Measurements from ENCODE around the gene ZSWIM9. TPM values are rescaled to one million over a fixed set of nuclear protein-coding genes. Genes with fewer than 3 reads are reported as not detected.

Gene ZSWIM9
- 1 to 10 TPM; 4.3 to 7.6 TPM for total RNA-seq
- polyA plus RNA-seq: 1 to 10 TPM; 3.4 to 4.2 TPM
- long read RNA-seq, donor 1: 0 reads
- long read RNA-seq, donor 2: 0 reads
- long read RNA-seq, donor 3: 0 reads
- long read RNA-seq, donor 4: 0 reads
- long read RNA-seq, donor 5, partial matches to known transcripts: 0 of 2 reads
- long read RNA-seq, donor 5, other reads (novel, unspliced or antisense): 0 of 2 reads

GRCh38 chr19:48169939-48170803, at the start of gene ZSWIM9, which contains the start of gene LIG1:
TSS of gene ZSWIM9 (plus strand) at chr19:48170680. CDS start at chr19:48171803, 1,123 bp downstream.
TSS of gene LIG1 (minus strand) at chr19:48170344. CDS start at chr19:48165566, 4,778 bp downstream.
- DNase-seq (peak; percentile 97 to 98 (median 98)), ATAC-seq (ENCODE audit: insufficient read depth, low FRiP score) (peak; percentile 97)
- Histone ChIP-seq H3K9ac (ENCODE audit: insufficient read depth in 1 of 2, low read length in 2 of 2) (peak within 1 kb of the TSS; percentile 72 to 90), H3K36me3 (ENCODE audit: control insufficient read depth in 4 of 4, insufficient read depth in 4 of 4, low read length in 4 of 4) (peaks cover 0 to 15% (median 9%) of the 10 kb centered on the region in 4 donors), H3K4me1 (ENCODE audit: control insufficient read depth in 5 of 5, insufficient read depth in 5 of 5, low read length in 5 of 5) (peaks cover 3 to 9% (median 7%) of the 10 kb centered on the region in 5 donors), H3K27me3 (ENCODE audit: control insufficient read depth in 3 of 3, insufficient read depth in 3 of 3, low read length in 2 of 3) (no peaks in the 10 kb centered on the region), H3K27ac (ENCODE audit: low read depth in 1 of 2, low read length in 1 of 2) (peak within 1 kb of the TSS; percentile 92 to 97), H3K9me3 (ENCODE audit: control insufficient read depth in 4 of 4, insufficient read depth in 3 of 4, low read length in 3 of 4) (no peaks in the 10 kb centered on the region), H3K4me3 (peak within 1 kb of the TSS; percentile 69)
- WGBS, 2 donors: 1% methylated on average over 79 to 82 of the region's 82 CpGs
- TF ChIP-seq CTCF (IDR thresholded peaks at IDR 0.05; ENCODE audit: control extremely low read depth, extremely low read depth): no peak

GRCh38 chr19:48121066-48121465, 49.4 kb upstream of the ZSWIM9 start:
- no peak overlapping the region for H3K4me3 ChIP-seq
- DNase-seq (no peak), ATAC-seq (ENCODE audit: insufficient read depth, low FRiP score) (no peak)
- no peak overlapping the region for H3K9ac ChIP-seq (ENCODE audit: insufficient read depth in 1 of 2, low read length in 2 of 2)
- TF ChIP-seq CTCF (IDR thresholded peaks at IDR 0.05; ENCODE audit: control extremely low read depth, extremely low read depth): no peak
- H3K9me3 ChIP-seq (ENCODE audit: control insufficient read depth in 4 of 4, insufficient read depth in 3 of 4, low read length in 3 of 4): no peaks in the 10 kb centered on the region
- WGBS, 2 donors: 85 to 89% methylated on average over 13 to 14 of the region's 14 CpGs
- H3K27me3 ChIP-seq (ENCODE audit: control insufficient read depth in 3 of 3, insufficient read depth in 3 of 3, low read length in 2 of 3): no peaks in the 10 kb centered on the region
- peaks cover 0 to 14% (median 7%) of the 10 kb centered on the region in 4 donors for H3K36me3 ChIP-seq (ENCODE audit: control insufficient read depth in 4 of 4, insufficient read depth in 4 of 4, low read length in 4 of 4)
- H3K27ac ChIP-seq (ENCODE audit: low read depth in 1 of 2, low read length in 1 of 2): no peak overlapping the region
- H3K4me1 ChIP-seq (ENCODE audit: control insufficient read depth in 5 of 5, insufficient read depth in 5 of 5, low read length in 5 of 5): peaks cover 0 to 6% (median 0%) of the 10 kb centered on the region in 5 donors

DNA sequence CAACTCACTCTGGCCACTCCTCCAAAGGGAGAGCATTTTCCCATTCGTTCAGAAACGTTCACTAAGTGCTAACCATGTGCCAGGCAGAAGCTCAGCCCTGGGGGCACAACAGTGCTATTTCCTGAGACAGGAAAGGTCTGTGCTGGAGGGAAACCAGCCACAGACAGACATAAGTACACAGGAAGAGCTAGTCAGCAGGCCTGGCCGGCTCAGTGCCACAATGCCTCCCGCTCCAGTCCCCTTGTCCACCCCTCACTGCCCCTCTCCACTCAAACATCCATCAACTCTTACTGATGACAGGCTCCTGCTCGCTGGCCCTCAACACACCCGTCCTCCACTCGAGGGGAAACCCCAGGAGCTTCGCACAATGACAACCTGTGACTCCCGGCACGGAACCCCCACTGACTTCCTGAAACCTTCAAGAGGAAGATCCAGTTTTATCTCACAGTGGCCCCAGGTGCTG, 48.5 kb upstream of the ZSWIM9 start:
- H3K36me3 ChIP-seq (ENCODE audit: control insufficient read depth in 4 of 4, insufficient read depth in 4 of 4, low read length in 4 of 4): peaks cover 0 to 11% (median 9%) of the 10 kb centered on the region in 4 donors
- DNase-seq: peak; percentile 35 to 73 (median 49)
- WGBS, 2 donors: 23 to 45% methylated on average over 10 of the region's 10 CpGs
- no peak for TF ChIP-seq CTCF (IDR thresholded peaks at IDR 0.05; ENCODE audit: control extremely low read depth, extremely low read depth)
- H3K4me1 ChIP-seq (ENCODE audit: control insufficient read depth in 5 of 5, insufficient read depth in 5 of 5, low read length in 5 of 5): peaks cover 0 to 6% (median 0%) of the 10 kb centered on the region in 5 donors
- ATAC-seq (ENCODE audit: insufficient read depth, low FRiP score): no peak
- H3K9me3 ChIP-seq (ENCODE audit: control insufficient read depth in 4 of 4, insufficient read depth in 3 of 4, low read length in 3 of 4): no peaks in the 10 kb centered on the region
- H3K27ac ChIP-seq (ENCODE audit: low read depth in 1 of 2, low read length in 1 of 2): peak overlapping the region in 1 of 2 donors; percentile 69
- no peak overlapping the region for H3K4me3 ChIP-seq
- H3K9ac ChIP-seq (ENCODE audit: insufficient read depth in 1 of 2, low read length in 2 of 2): no peak overlapping the region
- H3K27me3 ChIP-seq (ENCODE audit: control insufficient read depth in 3 of 3, insufficient read depth in 3 of 3, low read length in 2 of 3): no peaks in the 10 kb centered on the region
